Activated naive CD4-positive, alpha-beta T cell treated with anti-CD3 and anti-CD28 coated beads, Interleukin-2, amount 50 U/mL, for 72 hours (primary cell): ENCODE measurements around the gene CDK4. TPM values are rescaled to one million over a fixed set of nuclear protein-coding genes. Genes with fewer than 3 reads are reported as not detected.
"Not testable (repeated sequence)": the region's sequence is repeated elsewhere in the genome, so short reads cannot be mapped to it uniquely, and the experiment has no call there.

ENCODE experiments used
- ATAC-seq, 2 donors: fragments of 150-1000 bp; cut with Tn5 transposase; 2 replicates each; pipeline ENCODE4 v1.10.0; 2021; ENCODE audit warnings: mild to moderate bottlenecking in 2 of 2, moderate library complexity in 2 of 2
- DNase-seq, 2 donors: peaks; one replicate each; pipeline ENCODE4 v3.0.0; 2021 to 2022; ENCODE audit warnings: low spot score in 2 of 2
- H3K27ac Mint-ChIP-seq, 2 donors: one replicate each; pipeline ENCODE4 v1.8.0; 2022; ENCODE audit warnings: mild to moderate bottlenecking in 2 of 2, mixed read lengths in 2 of 2
- H3K36me3 Mint-ChIP-seq, 2 donors: one replicate each; pipeline ENCODE4 v1.8.0; 2022; ENCODE audit warnings: mixed read lengths in 2 of 2
- H3K9me3 Mint-ChIP-seq, 2 donors: one replicate each; pipeline ENCODE4 v1.8.0; 2022; ENCODE audit warnings: mixed read lengths in 2 of 2
- total RNA-seq, 2 donors: library from RNA; stranded (reverse); gene quantifications; one replicate each; pipeline ENCODE4 v1.2.3, GENCODE V29; 2022

The CDK4 gene
- total RNA-seq, 2 donors from 2014 or later: 183 to 191 TPM

- Mint-ChIP-seq H3K9me3 (no peaks in the 10 kb centered on the region), H3K27ac (peak overlapping the region in 1 of 2 donors; percentile 80), H3K36me3 (peaks cover 6 to 19% of the 10 kb centered on the region in 2 donors)
- ATAC-seq (no peak), DNase-seq (no peak)
These were observed 35.8 kb downstream of the CDK4 start for GRCh38 chr12:57716305-57716704.

- no peaks in the 10 kb centered on the region for H3K9me3 Mint-ChIP-seq
- no peak overlapping the region for H3K27ac Mint-ChIP-seq
- peaks cover 6 to 20% of the 10 kb centered on the region in 2 donors for H3K36me3 Mint-ChIP-seq
- ATAC-seq: no peak
- DNase-seq: no peak
These were observed 36.3 kb downstream of the CDK4 start for GRCh38 chr12:57715786-57716185.

GRCh38 chr12:57715036-57715748, 36.9 kb downstream of the CDK4 start:
- ATAC-seq, DNase-seq, H3K9me3 Mint-ChIP-seq, H3K27ac Mint-ChIP-seq: not testable (repeated sequence)
- peaks cover 6 to 20% of the 10 kb centered on the region in 2 donors for H3K36me3 Mint-ChIP-seq

GRCh38 chr12:57713209-57713608, 38.9 kb downstream of the CDK4 start:
- DNase-seq (no peak), ATAC-seq (no peak)
- peaks cover 5 to 11% of the 10 kb centered on the region in 2 donors for H3K36me3 Mint-ChIP-seq
- H3K9me3 Mint-ChIP-seq: no peaks in the 10 kb centered on the region
- H3K27ac Mint-ChIP-seq: no peak overlapping the region

- DNase-seq: no peak
- H3K27ac Mint-ChIP-seq: no peak overlapping the region
- peaks cover 0 to 11% of the 10 kb centered on the region in 2 donors for H3K36me3 Mint-ChIP-seq
- ATAC-seq: no peak
- H3K9me3 Mint-ChIP-seq: no peaks in the 10 kb centered on the region
These were observed 39.4 kb downstream of the CDK4 start for GRCh38 chr12:57712701-57713100.

- DNase-seq (no peak), ATAC-seq (no peak)
- peaks cover 1 to 20% of the 10 kb centered on the region in 2 donors for H3K36me3 Mint-ChIP-seq
- H3K9me3 Mint-ChIP-seq: no peaks in the 10 kb centered on the region
- no peak overlapping the region for H3K27ac Mint-ChIP-seq
These were observed 43.8 kb downstream of the CDK4 start for GRCh38 chr12:57708296-57708695.

- DNase-seq: no peak
- no peak for ATAC-seq
- H3K36me3 Mint-ChIP-seq: peaks cover 12 to 29% of the 10 kb centered on the region in 2 donors
These were observed 44.9 kb downstream of the CDK4 start for GRCh38 chr12:57707250-57707649.

GRCh38 chr12:57700317-57700716, 51.8 kb downstream of the CDK4 start:
- Mint-ChIP-seq H3K27ac (no peak overlapping the region), H3K36me3 (peaks cover 22 to 24% of the 10 kb centered on the region in 2 donors), H3K9me3 (no peaks in the 10 kb centered on the region)
- ATAC-seq (no peak), DNase-seq (no peak)

More at GRCh38 chr12:57707250-57707649, 44.9 kb downstream of the CDK4 start:
- Mint-ChIP-seq H3K27ac (no peak overlapping the region), H3K9me3 (no peaks in the 10 kb centered on the region)

- Mint-ChIP-seq H3K36me3 (peaks cover 15 to 24% of the 10 kb centered on the region in 2 donors), H3K9me3 (no peaks in the 10 kb centered on the region), H3K27ac (peak overlapping the region in 1 of 2 donors; percentile 45)
- ATAC-seq: no peak
- no peak for DNase-seq
These were observed 53.7 kb downstream of the CDK4 start for GRCh38 chr12:57698414-57698813.

Other genes starting within 250 kb of the CDK4 start
- gene DDIT3, start 231.8 kb downstream of the CDK4 start, total RNA-seq: 10 to 100 TPM; 24.9 to 79.8 TPM
- 10 to 100 TPM; 66.4 to 77.5 TPM for gene MBD6, start 229.5 kb downstream of the CDK4 start, total RNA-seq
- gene DCTN2, start 205.1 kb downstream of the CDK4 start, total RNA-seq: 100 to 1,000 TPM in 1 of 2 donors, 10 to 100 TPM in 1; 77.1 to 122 TPM
- 1 to 10 TPM in 1 of 2 donors, under 1 TPM in 1; 0.75 to 3.4 TPM for gene KIF5A, start 202.3 kb downstream of the CDK4 start, total RNA-seq
- gene PIP4K2C, start 161.1 kb downstream of the CDK4 start, total RNA-seq: 10 to 100 TPM; 13.8 to 43.7 TPM
- gene DTX3, start 147.5 kb downstream of the CDK4 start, total RNA-seq: 10 to 100 TPM; 14.5 to 33.5 TPM
- 1 to 10 TPM in 1 of 2 donors, under 1 TPM in 1; 0.68 to 4.8 TPM for gene ARHGEF25, start 140.9 kb downstream of the CDK4 start, total RNA-seq
- 1 to 10 TPM; 2.6 to 3.2 TPM for gene B4GALNT1, start 119.1 kb downstream of the CDK4 start, total RNA-seq
- 100 to 1,000 TPM in 1 of 2 donors, 10 to 100 TPM in 1; 87.1 to 116 TPM for gene OS9, start 58.2 kb downstream of the CDK4 start, total RNA-seq
- 10 to 100 TPM; 28.9 to 38.4 TPM for gene AGAP2, start 13.6 kb downstream of the CDK4 start, total RNA-seq
- gene TSPAN31, start 7.3 kb downstream of the CDK4 start, total RNA-seq: 10 to 100 TPM in 1 of 2 donors, 1 to 10 TPM in 1; 9.7 to 15.1 TPM
- 10 to 100 TPM; 17.4 to 26.4 TPM for gene MARCHF9, start 2.8 kb upstream of the CDK4 start, total RNA-seq
- 10 to 100 TPM in 1 of 2 donors, 1 to 10 TPM in 1; 7.6 to 14.7 TPM for gene CYP27B1, start 14.8 kb upstream of the CDK4 start, total RNA-seq
- gene METTL1, start 19.8 kb upstream of the CDK4 start, total RNA-seq: 10 to 100 TPM; 21.3 to 28.5 TPM
- 1 to 10 TPM; 3.1 to 3.6 TPM for gene EEF1AKMT3, start 20.3 kb upstream of the CDK4 start, total RNA-seq
- 10 to 100 TPM; 35.9 to 50.2 TPM for gene TSFM, start 30.5 kb upstream of the CDK4 start, total RNA-seq
- 1 to 10 TPM in 1 of 2 donors, under 1 TPM in 1; 0.23 to 3.1 TPM for gene AVIL, start 66.4 kb upstream of the CDK4 start, total RNA-seq
- 100 to 1,000 TPM in 1 of 2 donors, 10 to 100 TPM in 1; 76.3 to 103 TPM for gene CTDSP2, start 94.4 kb upstream of the CDK4 start, total RNA-seq
- 10 to 100 TPM; 15.3 to 15.5 TPM for gene ATP23, start 189.3 kb upstream of the CDK4 start, total RNA-seq